Measurements from ENCODE around the gene CLTCL1. TPM values are rescaled to one million over a fixed set of nuclear protein-coding genes. Genes with fewer than 3 reads are reported as not detected.
"Not testable (repeated sequence)": the region's sequence is repeated elsewhere in the genome, so short reads cannot be mapped to it uniquely, and the experiment has no call there.

CLTCL1 gene
- total RNA-seq, 1 donor from 2014 or later: 60.1 TPM

- no peak for DNase-seq
Observed at GRCh38 chr22:19175602-19176174, 115.8 kb downstream of the CLTCL1 start.

- no peak for DNase-seq
Observed at GRCh38 chr22:19175026-19175601, 116.4 kb downstream of the CLTCL1 start.

- DNase-seq: no peak
Observed at GRCh38 chr22:19174106-19175025, 117.2 kb downstream of the CLTCL1 start.

GRCh38 chr22:19173047-19174035, 118.2 kb downstream of the CLTCL1 start:
- DNase-seq: no peak

- DNase-seq: no peak
Observed at GRCh38 chr22:19172213-19173046, 119.1 kb downstream of the CLTCL1 start.

- DNase-seq: no peak
Observed at GRCh38 chr22:19169947-19170318, 121.6 kb downstream of the CLTCL1 start.

- no peak for DNase-seq
Observed at GRCh38 chr22:19169002-19169946, 122.2 kb downstream of the CLTCL1 start.

GRCh38 chr22:19168088-19168890, 123.2 kb downstream of the CLTCL1 start:
- DNase-seq: no peak

- DNase-seq: no peak
Observed at GRCh38 chr22:19167106-19167869, 124.2 kb downstream of the CLTCL1 start.

GRCh38 chr22:19166421-19166820, 125.1 kb downstream of the CLTCL1 start:
- no peak for DNase-seq

- no peak for DNase-seq
Observed at GRCh38 chr22:19164425-19164824, 127.1 kb downstream of the CLTCL1 start.

GRCh38 chr22:19158649-19159048, 132.9 kb downstream of the CLTCL1 start:
- not testable (repeated sequence) for DNase-seq

GRCh38 chr22:19156109-19156508, 135.4 kb downstream of the CLTCL1 start:
- not testable (repeated sequence) for DNase-seq

GRCh38 chr22:19152942-19153883, 138.3 kb downstream of the CLTCL1 start:
- no peak for DNase-seq

- DNase-seq: no peak
Observed at GRCh38 chr22:19151329-19152191, 140.0 kb downstream of the CLTCL1 start.

All from tongue (tissue), 2 donors.